DOHH2 (cell line): ENCODE results near the gene CEP131.

ENCODE experiments used
- H3F3A ChIP-seq: fragments of 200-600 bp; sonication (generic), shearing (Covaris generic); 2 replicates; pipeline ENCODE4 v1.6.0; 2016; ENCODE audit warnings: antibody characterized with exemption, mild to moderate bottlenecking; ENCODE audit not compliant: control insufficient read depth, insufficient read depth
- H3K27ac ChIP-seq: fragments of 200-600 bp; sonication (generic); 2 replicates; pipeline ENCODE4 v1.5.1; 2014; ENCODE audit warnings: low read depth, mild to moderate bottlenecking, low read length, moderate library complexity
- H3K27me3 ChIP-seq: fragments of 200-600 bp; sonication (generic); 2 replicates; pipeline ENCODE4 v1.6.1; 2014; ENCODE audit warnings: mild to moderate bottlenecking, low read length, mixed read lengths; ENCODE audit not compliant: control insufficient read depth
- H3K36me3 ChIP-seq: fragments of 200-600 bp; sonication (generic); 2 replicates; pipeline ENCODE4 v1.6.1; 2014; ENCODE audit warnings: mild to moderate bottlenecking, low read length, moderate library complexity, mixed read lengths; ENCODE audit not compliant: control insufficient read depth
- H3K4me1 ChIP-seq: fragments of 200-600 bp; sonication (generic); 2 replicates; pipeline ENCODE4 v1.6.1; 2014; ENCODE audit warnings: mild to moderate bottlenecking, low read length, mixed read lengths; ENCODE audit not compliant: control insufficient read depth
- H3K4me2 ChIP-seq: fragments of 200-600 bp; sonication (generic); 2 replicates; pipeline ENCODE4 v1.6.0; 2014; ENCODE audit warnings: mild to moderate bottlenecking, low read length, moderate library complexity
- H3K4me3 ChIP-seq: fragments of 200-600 bp; sonication (generic); 2 replicates; pipeline ENCODE4 v1.5.1; 2014; ENCODE audit warnings: mild to moderate bottlenecking, low read length, mixed read lengths
- H3K79me2 ChIP-seq: fragments of 200-600 bp; sonication (generic); 2 replicates; pipeline ENCODE4 v1.6.1; 2014; ENCODE audit warnings: mild to moderate bottlenecking, low read length, mixed read lengths; ENCODE audit not compliant: control insufficient read depth
- H3K9me2 ChIP-seq: fragments of 200-600 bp; sonication (generic); replicated peaks from 2 replicates; pipeline ENCODE4 v1.6.1; 2014; ENCODE audit warnings: mild to moderate bottlenecking, low read length, mixed read lengths; ENCODE audit not compliant: control insufficient read depth
- H3K9me3 ChIP-seq: fragments of 200-600 bp; sonication (generic); 2 replicates; pipeline ENCODE4 v1.6.1; 2014; ENCODE audit warnings: antibody characterized with exemption, low read length, mixed read lengths; ENCODE audit not compliant: control insufficient read depth, insufficient read depth
- H4K20me1 ChIP-seq: fragments of 200-600 bp; sonication (generic); 2 replicates; pipeline ENCODE4 v1.6.0; 2014; ENCODE audit warnings: low read depth, mild to moderate bottlenecking, antibody characterized with exemption, low read length, moderate library complexity; ENCODE audit not compliant: control insufficient read depth, insufficient read depth
- EZH2phosphoT487 ChIP-seq: fragments of 200-600 bp; sonication (generic); IDR thresholded peaks from 2 replicates; pipeline ENCODE4 v1.6.1; 2017; ENCODE audit warnings: borderline replicate concordance, mild to moderate bottlenecking, antibody characterized with exemption, low read length, moderate library complexity, mixed read lengths
- TF ChIP-seq, protein P1 (sequence below): fragments of 200-600 bp; sonication (generic); IDR thresholded peaks from one replicate; pipeline ENCODE4 v1.5.1; 2014; ENCODE audit warnings: antibody characterized with exemption, mild to moderate bottlenecking, low read depth, low read length; ENCODE audit not compliant: poor library complexity, severe bottlenecking

Gene CEP131

DNA sequence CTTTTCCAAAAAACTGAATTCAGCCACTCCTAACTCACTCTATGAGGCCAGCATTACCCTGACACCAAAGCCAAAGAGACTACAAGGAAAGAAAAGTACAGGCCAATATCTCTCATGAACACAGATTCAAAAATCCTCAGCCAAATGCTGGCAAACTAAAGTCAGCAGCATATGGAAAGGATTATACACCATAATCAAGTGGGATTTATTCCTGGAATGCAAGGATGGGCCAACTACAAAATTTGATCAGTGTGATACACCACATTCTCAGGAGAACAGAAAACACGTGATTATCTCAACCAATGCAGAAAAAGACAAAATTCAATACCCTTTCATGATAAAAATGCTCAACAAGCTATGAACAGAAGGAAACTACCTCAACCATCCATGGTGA, 49.0 kb downstream of the CEP131 start:
- no peaks in the 10 kb centered on the region for H3K4me1 ChIP-seq
- TF ChIP-seq, protein P1, sequence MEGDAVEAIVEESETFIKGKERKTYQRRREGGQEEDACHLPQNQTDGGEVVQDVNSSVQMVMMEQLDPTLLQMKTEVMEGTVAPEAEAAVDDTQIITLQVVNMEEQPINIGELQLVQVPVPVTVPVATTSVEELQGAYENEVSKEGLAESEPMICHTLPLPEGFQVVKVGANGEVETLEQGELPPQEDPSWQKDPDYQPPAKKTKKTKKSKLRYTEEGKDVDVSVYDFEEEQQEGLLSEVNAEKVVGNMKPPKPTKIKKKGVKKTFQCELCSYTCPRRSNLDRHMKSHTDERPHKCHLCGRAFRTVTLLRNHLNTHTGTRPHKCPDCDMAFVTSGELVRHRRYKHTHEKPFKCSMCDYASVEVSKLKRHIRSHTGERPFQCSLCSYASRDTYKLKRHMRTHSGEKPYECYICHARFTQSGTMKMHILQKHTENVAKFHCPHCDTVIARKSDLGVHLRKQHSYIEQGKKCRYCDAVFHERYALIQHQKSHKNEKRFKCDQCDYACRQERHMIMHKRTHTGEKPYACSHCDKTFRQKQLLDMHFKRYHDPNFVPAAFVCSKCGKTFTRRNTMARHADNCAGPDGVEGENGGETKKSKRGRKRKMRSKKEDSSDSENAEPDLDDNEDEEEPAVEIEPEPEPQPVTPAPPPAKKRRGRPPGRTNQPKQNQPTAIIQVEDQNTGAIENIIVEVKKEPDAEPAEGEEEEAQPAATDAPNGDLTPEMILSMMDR, result no peak
- no peak for TF ChIP-seq EZH2phosphoT487
- no peak overlapping the region for H3K27ac ChIP-seq
- H3K9me2 ChIP-seq, result no peaks in the 10 kb centered on the region
- H3K4me3 ChIP-seq, result no peak overlapping the region
- H3K79me2 ChIP-seq, result no peaks in the 10 kb centered on the region
- no peaks in the 10 kb centered on the region for H3F3A ChIP-seq
- H3K9me3 ChIP-seq, result peaks cover 5% of the 10 kb centered on the region; the same call in 1 of the 2 replicates
- H3K27me3 ChIP-seq, result no peaks in the 10 kb centered on the region
- H3K36me3 ChIP-seq, result no peaks in the 10 kb centered on the region
- H4K20me1 ChIP-seq, result no peaks in the 10 kb centered on the region
- no peak overlapping the region for H3K4me2 ChIP-seq

- Histone ChIP-seq H3K27ac (no peak overlapping the region), H3K9me3 (peaks cover 5% of the 10 kb centered on the region; the same call in 1 of the 2 replicates), H3K79me2 (no peaks in the 10 kb centered on the region), H3K4me1 (no peaks in the 10 kb centered on the region), H3K9me2 (no peaks in the 10 kb centered on the region), H3F3A (no peaks in the 10 kb centered on the region), H3K27me3 (no peaks in the 10 kb centered on the region), H4K20me1 (no peaks in the 10 kb centered on the region), H3K4me3 (no peak overlapping the region), H3K36me3 (no peaks in the 10 kb centered on the region), H3K4me2 (no peak overlapping the region)
- TF ChIP-seq, protein P1, result no peak
- TF ChIP-seq EZH2phosphoT487, result no peak
These were observed 49.6 kb downstream of the CEP131 start for GRCh38 chr17:81173052-81173761.

- no peaks in the 10 kb centered on the region for H4K20me1 ChIP-seq
- TF ChIP-seq, protein P1, result no peak
- no peak for TF ChIP-seq EZH2phosphoT487
- H3K9me2 ChIP-seq, result no peaks in the 10 kb centered on the region
These were observed 50.8 kb downstream of the CEP131 start for GRCh38 chr17:81171941-81172340.

More at GRCh38 chr17:81171941-81172340, 50.8 kb downstream of the CEP131 start:
- Histone ChIP-seq H3K4me1 (no peaks in the 10 kb centered on the region), H3K36me3 (no peaks in the 10 kb centered on the region), H3K27me3 (no peaks in the 10 kb centered on the region), H3K4me3 (no peak overlapping the region), H3K27ac (no peak overlapping the region), H3K79me2 (no peaks in the 10 kb centered on the region), H3F3A (no peaks in the 10 kb centered on the region), H3K4me2 (no peak overlapping the region), H3K9me3 (peaks cover 5% of the 10 kb centered on the region; the same call in 1 of the 2 replicates)
